GM23248 (cell line): ENCODE measurements around the gene SEC16A.

Source experiments
- EZH2 ChIP-seq: fragments of 200-600 bp; sonication (generic); IDR thresholded peaks from 2 replicates; pipeline ENCODE4 v1.6.1; 2018; ENCODE audit warnings: antibody characterized with exemption, mild to moderate bottlenecking; ENCODE audit not compliant: insufficient read depth, poor library complexity, severe bottlenecking
- EZH2phosphoT487 ChIP-seq: fragments of 200-600 bp; sonication (generic); IDR thresholded peaks from 2 replicates; pipeline ENCODE4 v1.6.1; 2018; ENCODE audit warnings: antibody characterized with exemption, moderate library complexity, mild to moderate bottlenecking, low read depth; ENCODE audit not compliant: insufficient read depth

DNA sequence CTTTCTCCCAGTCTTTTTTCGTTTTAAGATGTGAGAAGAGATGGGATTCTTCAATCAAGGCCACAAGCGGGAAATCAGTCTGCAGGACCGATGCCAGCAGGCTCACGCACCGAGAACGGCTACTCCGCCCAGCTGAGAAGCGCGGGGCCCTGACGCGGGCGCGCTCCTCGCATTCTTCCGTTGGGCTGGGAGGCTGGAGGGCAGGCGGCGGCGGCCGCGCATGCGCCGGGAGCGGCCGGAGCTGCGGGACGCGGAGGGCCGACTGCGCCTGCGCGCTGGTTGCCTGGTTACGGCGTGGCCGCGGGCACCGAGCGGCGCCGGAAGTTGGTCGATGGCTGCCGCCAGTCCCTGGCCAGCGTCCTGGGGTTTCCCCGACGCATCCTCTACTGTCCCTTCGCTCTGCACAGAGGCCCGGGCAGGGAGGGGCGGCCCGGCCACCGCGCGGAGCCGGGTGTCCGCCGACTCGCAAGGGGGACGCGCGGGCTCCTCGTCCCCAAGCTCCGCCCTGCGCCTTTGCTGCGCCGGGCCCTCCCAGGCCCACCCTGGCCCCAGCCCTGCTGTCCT lies 831 bp upstream of the SEC16A start:
- no peak for TF ChIP-seq EZH2
- no peak for TF ChIP-seq EZH2phosphoT487
